IMR-90 (cell line): ENCODE measurements around the gene KRIT1. TPM values are rescaled to one million over a fixed set of nuclear protein-coding genes. Genes with fewer than 3 reads are reported as not detected.
"Not testable (repeated sequence)": the region's sequence is repeated elsewhere in the genome, so short reads cannot be mapped to it uniquely, and the experiment has no call there.

ENCODE experiments used
- ATAC-seq: fragments of 200-7000 bp; cut with Tn5 transposase; 2 replicates; pipeline ENCODE4 v1.9.1; 2020; ENCODE audit warnings: low read depth, mild to moderate bottlenecking, moderate library complexity
- BruUV-seq: library from RNA; stranded (reverse); fragments of 400-500 nt; replicated peaks from 2 replicates; lab custom pipeline; 2021; lab: Mats Ljungman, UMichigan
- CTCF ChIA-PET: fragments of 300-600 bp; formaldehyde crosslinking; extraction: SDS; loops from one replicate; lab custom pipeline; 2021; ENCODE audit warnings: antibody characterized with exemption; lab: Yijun Ruan, JAX
- POLR2A ChIA-PET: fragments of 300-600 bp; sonication (Branson Sonifier 250); formaldehyde crosslinking; loops from one replicate; lab custom pipeline; 2022; ENCODE audit warnings: antibody characterized with exemption; ENCODE audit not compliant: unreplicated experiment; lab: Charles Lee
- DNase-seq: peaks from one replicate; pipeline ENCODE4 v3.0.0; 2013
- H2AFZ ChIP-seq: replicated peaks from 2 replicates; pipeline ENCODE3; 2013; ENCODE audit warnings: low read length, mild to moderate bottlenecking; ENCODE audit not compliant: poor library complexity
- H2AK5ac ChIP-seq: 2 replicates; pipeline ENCODE4 v1.6.1; 2013; ENCODE audit warnings: low read depth, low read length, inconsistent platforms
- H2AK9ac ChIP-seq: replicated peaks from 2 replicates; pipeline ENCODE3; 2013; ENCODE audit warnings: mild to moderate bottlenecking, low read depth, low read length, moderate library complexity; ENCODE audit not compliant: poor library complexity
- H2BK120ac ChIP-seq: 2 replicates; pipeline ENCODE4 v1.6.1; 2013; ENCODE audit warnings: low read depth, low read length, inconsistent platforms
- H2BK15ac ChIP-seq: 3 replicates; pipeline ENCODE4 v1.6.1; 2013; ENCODE audit warnings: low read depth, low read length, inconsistent platforms
- H2BK20ac ChIP-seq: 2 replicates; pipeline ENCODE4 v1.6.1; 2013; ENCODE audit warnings: low read depth, mild to moderate bottlenecking, inconsistent platforms, low read length, moderate library complexity
- H2BK5ac ChIP-seq: 2 replicates; pipeline ENCODE4 v1.6.1; 2013; ENCODE audit warnings: mild to moderate bottlenecking, low read depth, low read length, inconsistent platforms; ENCODE audit not compliant: poor library complexity, severe bottlenecking
- H3K14ac ChIP-seq: replicated peaks from 2 replicates; pipeline ENCODE4 v1.6.1; 2013; ENCODE audit warnings: low read depth, low read length, inconsistent platforms
- H3K18ac ChIP-seq: 2 replicates; pipeline ENCODE4 v1.6.1; 2013; ENCODE audit warnings: low read depth, low read length, control low read depth
- H3K23ac ChIP-seq: 2 replicates; pipeline ENCODE4 v1.6.1; 2013; ENCODE audit warnings: low read depth, low read length, inconsistent platforms
- H3K27ac ChIP-seq: 2 replicates; pipeline ENCODE4 v1.5.1; 2013; ENCODE audit warnings: mild to moderate bottlenecking, control low read depth, low read length; ENCODE audit not compliant: insufficient read depth
- H3K27me3 ChIP-seq: 2 replicates; pipeline ENCODE4 v1.6.1; 2013; ENCODE audit warnings: low read length; ENCODE audit not compliant: control insufficient read depth, insufficient read depth
- H3K36me3 ChIP-seq: 2 replicates; pipeline ENCODE4 v1.6.1; 2013; ENCODE audit warnings: low read length, mixed read lengths; ENCODE audit not compliant: control insufficient read depth, insufficient read depth
- H3K4ac ChIP-seq: 2 replicates; pipeline ENCODE4 v1.6.1; 2013; ENCODE audit warnings: low read depth, low read length, inconsistent platforms
- H3K4me1 ChIP-seq: 2 replicates; pipeline ENCODE4 v1.6.1; 2013; ENCODE audit warnings: low read length, mixed read lengths; ENCODE audit not compliant: control insufficient read depth, insufficient read depth
- H3K4me2 ChIP-seq: 2 replicates; pipeline ENCODE4 v1.6.1; 2013; ENCODE audit warnings: low read depth, mild to moderate bottlenecking, control low read depth, low read length, moderate library complexity
- H3K4me3 ChIP-seq: 2 replicates; pipeline ENCODE4 v1.5.1; 2013; ENCODE audit warnings: low read depth, mild to moderate bottlenecking, control low read depth, low read length, moderate library complexity; ENCODE audit not compliant: insufficient read depth
- H3K56ac ChIP-seq: 2 replicates; pipeline ENCODE4 v1.6.1; 2013; ENCODE audit warnings: low read length, inconsistent platforms; ENCODE audit not compliant: insufficient read depth; ENCODE audit errors: extremely low read depth
- H3K79me1 ChIP-seq, 2 experiments: 2 replicates each; pipeline ENCODE4 v1.6.1; 2013; ENCODE audit warnings: low read length in 2 of 2, inconsistent platforms in 1 of 2, low read depth in 1 of 2
- H3K9ac ChIP-seq: 2 replicates; pipeline ENCODE4 v1.6.1; 2013; ENCODE audit warnings: low read depth, low read length, control low read depth
- H3K9me1 ChIP-seq: 2 replicates; pipeline ENCODE4 v1.6.1; 2013; ENCODE audit warnings: low read length, inconsistent platforms; ENCODE audit not compliant: insufficient read depth
- H3K9me3 ChIP-seq: 2 replicates; pipeline ENCODE4 v1.6.1; 2013; ENCODE audit warnings: low read length; ENCODE audit not compliant: control insufficient read depth, insufficient read depth
- H4K20me1 ChIP-seq: 2 replicates; pipeline ENCODE4 v1.6.1; 2013; ENCODE audit warnings: low read length, inconsistent platforms; ENCODE audit not compliant: insufficient read depth
- H4K5ac ChIP-seq: 2 replicates; pipeline ENCODE4 v1.6.1; 2013; ENCODE audit warnings: mild to moderate bottlenecking, low read depth, low read length, control low read depth
- H4K8ac ChIP-seq, 2 experiments: 2 replicates each; pipeline ENCODE4 v1.6.1; 2013; ENCODE audit warnings: low read depth in 2 of 2, low read length in 2 of 2, control low read depth in 1 of 2, inconsistent platforms in 1 of 2
- H4K91ac ChIP-seq: 2 replicates; pipeline ENCODE4 v1.6.1; 2013; ENCODE audit warnings: low read depth, low read length, inconsistent platforms; ENCODE audit not compliant: insufficient read depth
- WGBS, 2 experiments: methylation state at CpG; one replicate each; pipeline versions ENCODE4 v1.1.5 to v1.1.7; 2013; ENCODE audit warnings: missing lambda C conversion rate in 2 of 2; ENCODE audit not compliant: insufficient read length in 1 of 2; ENCODE audit errors: extremely low coverage in 2 of 2; 5-methylcytosine and 5-hydroxymethylcytosine counted together
- dilution Hi-C: fragments of 300-500 bp; cut with HindIII; formaldehyde crosslinking; loops from one replicate; pipeline ENCODE4 v1.14.3; 2018; ENCODE audit warnings: low sequenced_read_pairs; ENCODE audit not compliant: unreplicated experiment
- in situ Hi-C: fragments of 300-500 bp; cut with MboI; formaldehyde crosslinking; loops from 3 replicates; pipeline ENCODE4 v1.14.3; 2019; ENCODE audit warnings: low sequenced_read_pairs, inconsistent platforms, mixed read lengths
- intact Hi-C: fragments of 100-400 bp; cut with micrococcal nuclease; formaldehyde crosslinking; loops from 2 replicates; pipeline ENCODE4 v1.10.0; 2022
- polyA plus RNA-seq, 3 experiments: library from polyadenylated mRNA; depleted of rRNA; stranded (reverse); fragments of >200 nt; gene quantifications; 2 replicates each; pipeline ENCODE4 v1.2.3, GENCODE V29; 2012; ENCODE audit warnings: low replicate concordance in 1 of 3
- total RNA-seq: library from RNA; depleted of rRNA; stranded (reverse); fragments of >200 nt; gene quantifications from 2 replicates; pipeline ENCODE4 v1.2.3, GENCODE V29; 2012

KRIT1 gene
- total and polyA plus RNA-seq, 2 of the 4 experiments (the other 2 are of a cell fraction): 22.9 to 38.2 TPM

GRCh38 chr7:92189246-92189645 lies 56.5 kb downstream of the KRIT1 start:
- H2AFZ ChIP-seq, H4K5ac ChIP-seq, H4K91ac ChIP-seq, H2AK9ac ChIP-seq, H3K79me1 ChIP-seq, DNase-seq, H3K4me2 ChIP-seq, H3K4me1 ChIP-seq, H2BK5ac ChIP-seq, H3K9me1 ChIP-seq, H3K4ac ChIP-seq, H3K27ac ChIP-seq, H3K9ac ChIP-seq, in situ Hi-C loops, H4K8ac ChIP-seq, POLR2A ChIA-PET, H3K23ac ChIP-seq, ATAC-seq, H2AK5ac ChIP-seq, H3K4me3 ChIP-seq, H3K56ac ChIP-seq, CTCF ChIA-PET, BruUV-seq, intact Hi-C loops, H2BK20ac ChIP-seq, H3K36me3 ChIP-seq, H4K20me1 ChIP-seq, H2BK15ac ChIP-seq, H2BK120ac ChIP-seq, H3K18ac ChIP-seq, H3K27me3 ChIP-seq, dilution Hi-C loops, H3K14ac ChIP-seq: not testable (repeated sequence)
- peaks cover 13% of the 10 kb centered on the region for H3K9me3 ChIP-seq
- WGBS, 2 experiments: 93% methylated on average over 9 of the region's 15 CpGs; no CpG with 5 or more reads in 1 of the 2 experiments

GRCh38 chr7:92184294-92184693 lies 61.4 kb downstream of the KRIT1 start:
- dilution Hi-C loops, H3K27me3 ChIP-seq, H3K4me3 ChIP-seq, H3K18ac ChIP-seq, H4K20me1 ChIP-seq, H2AK5ac ChIP-seq, H3K4me2 ChIP-seq, H3K14ac ChIP-seq, H3K23ac ChIP-seq, H2AK9ac ChIP-seq, H3K9me1 ChIP-seq, H2BK120ac ChIP-seq, H3K4ac ChIP-seq, POLR2A ChIA-PET, H4K8ac ChIP-seq, H3K56ac ChIP-seq, H3K79me1 ChIP-seq, H2BK15ac ChIP-seq, H3K9ac ChIP-seq, DNase-seq, BruUV-seq, H3K4me1 ChIP-seq, H4K5ac ChIP-seq, intact Hi-C loops, H3K9me3 ChIP-seq, H2BK20ac ChIP-seq, H4K91ac ChIP-seq, H2BK5ac ChIP-seq, CTCF ChIA-PET, H2AFZ ChIP-seq, ATAC-seq, H3K36me3 ChIP-seq, in situ Hi-C loops, H3K27ac ChIP-seq: not testable (repeated sequence)
- WGBS, 2 experiments: no CpG with 5 or more reads among the region's 1 CpG
